GM19468 (cell line): ENCODE measurements around the gene SPACA7.
"Not testable (repeated sequence)": the region's sequence is repeated elsewhere in the genome, so short reads cannot be mapped to it uniquely, and the experiment has no call there.

Source experiments
- ATAC-seq: cut with Tn5 transposase; IDR thresholded peaks from one replicate; pipeline ENCODE4 v1.9.1; 2021; ENCODE audit warnings: mild to moderate bottlenecking, moderate library complexity, moderate number of reproducible peaks; ENCODE audit not compliant: unreplicated experiment; ENCODE audit errors: extremely low read depth

SPACA7 gene

GRCh38 chr13:112398347-112398746 is 22.2 kb downstream of the SPACA7 start:
- not testable (repeated sequence) for ATAC-seq

DNA sequence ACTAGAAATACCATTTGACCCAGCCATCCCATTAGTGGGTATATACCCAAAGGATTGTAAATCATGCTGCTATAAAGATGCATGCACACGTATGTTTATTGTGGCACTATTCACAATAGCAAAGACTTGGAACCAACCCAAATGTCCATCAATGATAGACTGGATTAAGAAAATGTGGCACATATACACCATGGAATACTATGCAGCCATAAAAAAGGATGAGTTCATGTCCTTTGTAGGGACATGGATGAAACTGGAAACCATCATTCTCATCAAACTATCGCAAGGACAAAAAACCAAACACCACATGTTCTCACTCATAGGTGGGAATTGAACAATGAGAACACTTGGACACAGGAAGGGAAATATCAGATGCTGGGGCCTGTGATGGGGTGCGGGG is 33.7 kb downstream of the SPACA7 start:
- ATAC-seq, result not testable (repeated sequence)

GRCh38 chr13:112416647-112417046 is 40.5 kb downstream of the SPACA7 start:
- ATAC-seq, result no peak

- ATAC-seq, result no peak
Measured at GRCh38 chr13:112417079-112417478, 40.9 kb downstream of the SPACA7 start.

- no peak for ATAC-seq
Measured at GRCh38 chr13:112424098-112424497, 47.9 kb downstream of the SPACA7 start.

DNA sequence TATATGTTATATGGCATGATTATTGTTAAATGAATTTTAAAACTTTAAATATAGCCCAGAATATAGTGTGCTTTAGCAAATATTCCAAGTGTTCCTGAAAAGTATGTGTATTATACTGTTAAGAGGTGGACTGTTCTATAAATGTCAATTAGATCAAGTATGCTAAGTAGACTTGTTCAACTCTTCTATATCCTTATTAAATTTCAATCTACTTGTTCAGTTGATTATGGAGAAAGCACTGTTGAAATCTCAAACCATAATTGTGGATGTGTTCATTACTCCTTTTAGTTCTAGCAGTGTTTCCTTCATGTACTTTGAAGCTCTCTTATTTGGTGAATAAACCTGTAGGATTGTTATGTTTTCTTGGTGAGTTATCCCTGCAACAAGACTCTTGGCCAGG is 52.5 kb downstream of the SPACA7 start:
- no peak for ATAC-seq

DNA sequence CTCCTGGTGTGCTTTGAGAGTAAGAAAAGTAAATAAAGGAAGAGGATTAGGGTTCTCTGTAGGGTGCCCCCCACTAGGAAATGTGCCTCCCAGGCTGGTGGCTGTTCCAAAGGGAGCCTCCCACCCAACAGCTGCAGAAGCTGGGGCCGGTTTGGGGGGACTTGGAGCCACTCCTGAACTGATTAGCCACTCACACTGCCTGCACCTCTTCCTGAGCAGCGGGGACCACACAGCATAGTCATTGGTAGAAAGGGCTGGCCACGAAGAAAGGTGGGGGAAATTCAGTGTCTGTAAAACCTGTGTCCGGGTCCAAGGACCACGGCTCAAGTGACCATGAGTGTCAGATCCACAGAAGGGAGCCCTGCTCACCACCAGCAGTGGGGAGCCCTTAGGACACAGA is 55.6 kb downstream of the SPACA7 start:
- no peak for ATAC-seq

- ATAC-seq, result not testable (repeated sequence)
Measured at GRCh38 chr13:112432734-112433133, 56.6 kb downstream of the SPACA7 start.

- ATAC-seq, result not testable (repeated sequence)
Measured at GRCh38 chr13:112433517-112433916, 57.4 kb downstream of the SPACA7 start.

GRCh38 chr13:112434032-112434431 is 57.9 kb downstream of the SPACA7 start:
- no peak for ATAC-seq

- no peak for ATAC-seq
Measured at GRCh38 chr13:112434937-112435523, 58.9 kb downstream of the SPACA7 start.

GRCh38 chr13:112435973-112436372 is 59.8 kb downstream of the SPACA7 start:
- no peak for ATAC-seq

DNA sequence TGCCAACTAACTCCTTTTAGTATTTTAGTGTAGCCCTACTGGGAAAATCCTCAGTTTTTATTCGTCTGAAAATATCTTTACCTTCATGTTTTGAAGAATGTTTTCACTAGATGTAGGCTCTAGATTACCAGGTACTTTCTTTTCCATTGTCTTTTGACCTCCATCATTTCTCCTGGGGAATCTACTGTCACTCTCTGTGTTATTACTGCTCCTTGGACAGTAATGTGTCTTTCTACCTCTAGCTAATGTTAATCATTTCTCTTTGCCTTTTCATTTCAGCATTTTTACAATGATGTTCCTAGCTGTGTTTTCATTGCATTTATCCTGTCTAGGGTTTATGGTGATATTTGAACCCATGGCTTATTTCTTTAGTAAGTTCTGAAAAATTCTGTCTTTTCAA is 61.9 kb downstream of the SPACA7 start:
- no peak for ATAC-seq

DNA sequence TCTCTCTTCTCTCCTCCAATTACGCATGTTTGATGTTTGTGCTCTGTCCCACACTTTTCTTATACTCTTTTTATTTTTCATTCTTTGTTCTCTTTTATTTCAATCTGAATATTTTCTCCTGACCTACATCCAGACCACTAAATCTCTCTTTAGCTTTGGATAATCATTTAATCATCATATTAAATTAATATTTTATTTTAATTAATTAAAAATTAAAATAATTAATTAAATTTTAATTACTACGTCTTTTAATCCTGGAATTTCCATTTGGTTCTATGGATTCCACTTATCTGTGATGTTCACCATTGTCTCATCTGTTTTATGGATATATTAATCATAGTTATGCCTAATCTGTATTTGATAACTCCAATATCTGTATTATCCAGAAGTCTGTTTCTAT is 62.4 kb downstream of the SPACA7 start:
- ATAC-seq, result no peak

DNA sequence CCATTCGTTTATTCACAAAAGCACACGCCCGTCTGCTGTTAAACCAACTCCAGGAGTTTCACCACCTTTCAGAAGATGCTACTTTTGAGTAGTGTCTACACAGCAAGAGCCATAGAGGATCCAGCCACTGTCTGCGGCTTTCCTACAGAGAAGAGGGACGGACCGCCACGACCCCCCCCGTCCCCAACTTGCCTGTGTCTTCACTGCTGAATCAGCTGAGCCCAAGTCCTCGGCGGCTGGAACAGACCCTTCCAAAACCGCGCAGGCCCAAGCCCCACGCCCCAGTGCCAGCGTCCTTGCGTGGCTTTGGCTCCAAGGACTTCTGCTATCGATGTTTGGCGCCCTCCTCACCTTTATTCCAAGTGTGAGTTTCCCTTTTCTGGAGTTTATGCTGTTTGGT is 65.1 kb downstream of the SPACA7 start:
- no peak for ATAC-seq

DNA sequence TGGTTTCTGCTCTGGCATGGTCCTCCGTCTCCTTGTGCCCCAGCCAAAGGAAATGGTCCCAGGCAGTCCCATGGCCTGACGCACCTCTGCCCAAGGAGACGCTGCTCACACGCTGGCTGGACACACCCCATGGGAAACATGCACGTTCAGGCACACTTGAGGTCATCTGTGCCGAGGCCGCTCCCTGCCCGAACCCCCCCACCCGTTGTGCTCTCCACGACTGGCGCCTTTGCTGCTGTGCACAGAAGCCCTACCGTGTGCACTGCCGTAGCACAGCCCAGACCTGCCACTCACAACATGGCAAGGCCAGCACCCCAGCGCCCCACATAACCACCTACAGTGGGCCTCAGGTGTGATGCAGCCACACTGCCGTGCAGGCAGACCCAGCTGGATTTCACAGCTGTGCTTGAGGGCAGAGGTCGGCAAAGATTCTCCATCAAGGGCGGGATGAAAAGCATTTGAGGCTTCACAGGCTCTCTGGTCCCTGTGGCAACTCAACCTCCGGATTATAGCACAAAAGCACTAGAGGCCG is 65.7 kb downstream of the SPACA7 start:
- ATAC-seq, result no peak

DNA sequence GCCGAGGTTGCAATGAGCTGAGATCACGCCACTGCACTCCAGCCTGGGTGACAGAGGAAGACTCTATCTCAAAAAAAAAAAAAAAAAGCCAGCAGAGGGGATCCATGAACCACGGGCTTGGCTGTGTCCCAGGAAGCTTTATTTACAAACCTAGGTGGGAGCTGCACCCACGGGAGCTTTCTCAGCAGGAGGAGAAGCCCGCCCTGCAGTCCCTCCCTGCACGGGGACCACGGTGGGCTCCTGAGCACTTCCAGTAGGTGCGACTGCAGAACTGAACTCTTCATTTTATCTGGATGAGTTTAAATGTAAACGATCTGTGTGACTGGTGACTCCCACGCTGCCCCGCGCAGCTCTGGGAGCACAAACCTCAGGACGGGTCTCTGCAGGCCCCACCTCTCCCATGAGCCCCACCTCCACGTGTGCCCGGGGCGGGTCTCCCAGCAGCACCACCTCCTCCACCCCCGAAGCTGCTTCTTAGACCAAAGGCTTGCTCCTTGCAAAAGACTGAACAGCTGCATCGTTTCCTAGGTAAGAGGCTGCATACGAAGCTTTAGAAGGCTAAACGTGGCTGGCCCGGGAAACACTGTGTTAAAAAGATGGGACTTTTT is 66.4 kb downstream of the SPACA7 start:
- no peak for ATAC-seq

GRCh38 chr13:112443191-112443994 is 67.2 kb downstream of the SPACA7 start:
- ATAC-seq, result no peak

DNA sequence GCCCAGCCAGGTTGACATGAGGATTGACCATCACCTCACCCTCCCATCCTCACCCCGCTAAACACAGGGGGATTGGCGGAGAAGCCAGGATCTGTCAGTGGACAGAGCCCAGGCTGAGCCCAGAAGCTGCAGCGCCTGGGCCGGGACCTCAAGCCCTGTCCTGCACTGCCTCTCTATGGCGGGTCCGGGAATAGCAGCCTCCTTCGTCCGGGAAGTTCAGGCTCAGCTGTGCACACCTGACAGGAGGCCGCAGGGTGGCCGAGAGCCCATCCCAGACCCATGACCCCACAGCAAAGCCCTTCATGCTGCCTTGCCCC is 67.8 kb downstream of the SPACA7 start:
- ATAC-seq, result no peak

GRCh38 chr13:112444416-112445399 is 68.6 kb downstream of the SPACA7 start:
- no peak for ATAC-seq
